ENCODE measurements around the gene SELP.

The SELP gene

DNA sequence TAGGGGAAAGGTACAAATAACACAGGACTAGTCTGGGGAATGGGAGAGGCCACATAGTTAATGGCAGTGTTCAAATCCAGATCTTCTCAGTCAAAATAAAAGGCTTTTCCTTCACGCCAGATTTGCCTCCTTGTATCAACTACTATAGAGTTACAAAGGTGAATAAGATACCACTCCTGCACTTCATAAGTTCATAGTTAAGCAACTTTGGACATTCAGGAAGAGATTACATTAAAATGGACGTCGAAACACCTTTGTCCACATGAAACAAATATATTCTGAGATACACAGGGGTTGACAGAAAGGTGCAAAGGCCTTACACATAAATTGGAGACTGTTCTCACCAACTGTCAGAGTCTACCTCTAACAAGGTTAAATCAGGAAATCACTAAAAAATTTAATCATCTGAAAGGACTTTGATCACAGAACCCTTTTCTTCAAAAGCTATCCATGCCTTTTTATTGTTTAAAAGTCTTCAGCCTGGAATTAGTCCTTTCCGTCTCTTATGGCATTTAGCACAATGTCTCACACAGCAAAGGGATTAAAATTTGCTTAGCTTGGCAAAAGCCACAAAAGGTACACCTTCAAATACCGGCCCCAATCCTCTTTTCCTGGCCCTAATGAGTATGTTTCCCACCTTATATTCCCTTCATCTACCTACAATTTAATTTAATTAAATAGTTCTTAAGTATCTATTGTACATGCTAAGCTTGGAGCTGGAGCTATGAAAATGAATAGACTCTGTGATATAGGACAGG is 51.8 kb downstream of the SELP start:
- intact Hi-C loops (cut with DNase I), result no loop called here

DNA sequence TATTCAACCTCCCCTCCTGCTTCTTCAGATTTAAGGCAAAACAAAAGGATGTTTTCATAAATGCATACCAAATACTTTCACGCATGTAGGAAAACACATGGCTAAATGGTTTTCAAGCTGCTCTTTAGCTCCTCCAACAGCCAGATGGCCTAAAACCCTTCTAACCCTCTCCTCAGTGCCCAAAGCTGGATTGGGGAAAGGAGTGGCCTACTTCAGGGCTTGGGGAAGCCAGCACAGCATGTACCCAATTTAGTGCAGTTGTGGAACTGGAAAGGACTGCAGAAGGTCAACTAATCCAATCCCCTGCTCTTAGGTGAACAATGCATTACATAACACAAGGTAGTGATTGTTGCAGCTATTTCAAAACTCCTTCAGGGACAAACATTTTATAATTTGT is 53.0 kb downstream of the SELP start:
- DNase-seq, result no peak

More for the DNA sequence above, 51.8 kb downstream of the SELP start:
- no peak for DNase-seq

DNA sequence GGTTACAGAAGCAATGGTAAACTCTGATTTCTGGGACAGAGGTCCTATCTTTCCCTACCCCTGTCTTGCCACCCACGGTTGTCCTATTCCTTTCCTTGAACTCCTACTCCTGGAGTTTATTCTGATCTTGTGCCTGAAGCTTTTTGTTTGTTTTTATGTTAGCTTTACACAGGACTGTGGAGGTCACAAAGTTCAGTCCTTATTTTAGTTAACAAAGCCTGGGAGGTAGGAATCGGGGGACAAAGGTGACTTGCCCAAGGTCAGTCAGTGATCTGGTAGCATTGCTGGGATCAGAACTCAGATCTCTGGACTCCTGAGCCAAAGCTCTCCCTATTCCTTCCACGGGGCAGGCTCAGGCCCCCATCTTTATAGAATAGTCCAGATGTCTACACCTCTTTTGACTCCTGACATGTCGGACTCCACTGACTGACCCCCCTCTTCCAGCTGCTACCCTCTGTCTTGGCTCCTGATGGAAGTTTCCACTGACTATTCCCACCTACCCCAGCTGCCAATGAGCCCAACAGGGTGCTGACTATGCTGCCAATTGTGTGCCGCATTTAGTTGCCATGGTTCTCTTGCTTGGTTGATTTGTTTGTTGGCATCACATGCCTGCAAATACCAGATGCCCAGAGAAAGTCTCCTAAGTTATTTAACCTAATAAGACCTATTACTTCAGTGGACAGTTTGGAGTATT is 53.5 kb downstream of the SELP start:
- DNase-seq, result no peak
- intact Hi-C loops (cut with DNase I), result no loop called here

More for the DNA sequence above, 53.0 kb downstream of the SELP start:
- intact Hi-C loops (cut with DNase I), result no loop called here

DNA sequence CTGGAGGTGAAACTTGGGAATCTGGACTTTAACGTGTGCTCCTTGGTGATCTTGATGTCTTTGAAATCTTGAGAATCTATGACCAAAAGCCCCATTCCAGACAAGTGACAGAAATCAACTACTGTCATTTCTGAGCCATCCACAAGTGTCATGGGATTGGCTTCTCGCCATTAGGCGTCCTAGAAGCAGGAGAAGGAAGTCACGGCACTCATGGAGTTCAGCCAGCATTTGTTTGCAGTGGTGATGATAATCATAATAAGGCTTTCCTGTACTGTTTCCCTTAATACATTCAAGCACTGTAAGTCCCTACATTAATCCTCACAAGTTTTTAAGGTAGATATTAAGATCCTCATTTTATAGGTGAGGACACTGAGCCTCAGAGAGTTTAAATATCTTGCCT is 55.6 kb downstream of the SELP start:
- intact Hi-C loops (cut with DNase I), result no loop called here
- no peak for DNase-seq

DNA sequence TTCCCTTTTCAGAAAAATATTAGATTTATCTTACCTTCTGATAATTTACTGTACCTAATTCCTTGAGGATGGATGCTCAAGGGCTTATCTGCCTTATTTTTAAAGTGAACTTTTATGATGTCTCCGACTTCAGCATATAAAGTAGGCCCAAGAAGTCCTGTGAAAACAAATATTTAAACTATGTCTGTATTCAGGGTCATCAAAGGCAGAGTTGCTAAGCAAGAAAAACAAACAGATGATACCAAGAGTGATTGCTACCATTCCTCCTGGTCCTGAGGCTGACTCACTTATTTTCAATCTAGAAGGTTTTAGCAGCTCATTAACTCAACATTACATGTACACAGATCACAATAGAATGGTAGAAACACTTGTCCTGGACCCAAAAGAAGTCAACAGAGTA is 57.7 kb downstream of the SELP start:
- DNase-seq, result no peak
- intact Hi-C loops (cut with DNase I), result no loop called here

- intact Hi-C loops (cut with DNase I), result no loop called here
- no peak for DNase-seq
These were observed 58.5 kb downstream of the SELP start for GRCh38 chr1:169571450-169571849.

GRCh38 chr1:169570172-169570574 is 59.8 kb downstream of the SELP start:
- no peak for DNase-seq
- intact Hi-C loops (cut with DNase I), result no loop called here

GRCh38 chr1:169568497-169568896 is 61.4 kb downstream of the SELP start:
- DNase-seq, result no peak
- intact Hi-C loops (cut with DNase I), result no loop called here

GRCh38 chr1:169565335-169566271 is 64.3 kb downstream of the SELP start:
- DNase-seq, result no peak
- intact Hi-C loops (cut with DNase I), result no loop called here

- DNase-seq, result no peak
- intact Hi-C loops (cut with DNase I), result no loop called here
These were observed 66.3 kb downstream of the SELP start for GRCh38 chr1:169563650-169564049.

- no peak for DNase-seq
- intact Hi-C loops (cut with DNase I), result no loop called here
These were observed 66.8 kb downstream of the SELP start for GRCh38 chr1:169563019-169563615.

- intact Hi-C loops (cut with DNase I), result no loop called here
- no peak for DNase-seq
These were observed 68.2 kb downstream of the SELP start for GRCh38 chr1:169561692-169562091.

DNA sequence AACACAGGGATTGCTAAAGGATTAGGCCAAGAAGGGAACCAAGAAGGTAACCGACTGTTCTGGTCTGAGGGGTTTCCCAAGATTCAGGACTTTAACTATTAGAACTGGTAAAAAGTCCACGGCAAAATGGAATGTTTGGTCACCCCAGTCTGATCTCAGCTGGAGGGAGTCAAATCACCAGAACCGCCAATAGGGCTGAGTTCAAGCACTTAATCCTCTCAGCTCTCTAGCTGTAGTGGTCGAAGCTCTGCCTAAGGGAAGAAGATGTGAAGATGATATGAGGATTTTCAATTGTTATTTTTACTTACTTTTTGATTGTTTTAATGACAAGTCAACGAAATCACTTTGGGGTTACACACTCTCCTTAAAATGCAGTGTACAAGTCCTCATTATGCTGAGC is 72.8 kb downstream of the SELP start:
- intact Hi-C loops (cut with DNase I), result no loop called here
- DNase-seq, result no peak

DNA sequence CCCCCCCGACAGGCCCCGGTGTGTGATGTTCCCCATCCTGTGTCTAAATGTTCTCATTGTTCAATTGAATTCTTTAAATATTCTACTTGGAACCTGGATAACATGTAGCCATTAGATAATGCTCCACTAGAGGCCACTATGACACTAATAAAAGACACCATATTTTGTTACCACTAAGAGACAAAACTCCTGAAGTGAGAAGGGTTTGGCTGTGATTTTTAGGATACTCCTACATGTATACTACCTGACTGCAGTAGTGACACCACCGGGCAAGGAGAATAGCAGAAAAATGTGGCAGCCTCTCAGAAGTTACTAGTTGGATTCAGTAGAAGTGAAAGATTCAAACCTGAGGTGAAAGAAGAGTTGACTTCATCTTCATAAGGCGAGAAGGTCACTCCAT is 79.6 kb downstream of the SELP start:
- intact Hi-C loops (cut with DNase I), result loop anchor here (5.0 kb wide), 1 partner anchor 257 kb away; no protein-coding TSS in a partner anchor
- DNase-seq, result no peak

DNA sequence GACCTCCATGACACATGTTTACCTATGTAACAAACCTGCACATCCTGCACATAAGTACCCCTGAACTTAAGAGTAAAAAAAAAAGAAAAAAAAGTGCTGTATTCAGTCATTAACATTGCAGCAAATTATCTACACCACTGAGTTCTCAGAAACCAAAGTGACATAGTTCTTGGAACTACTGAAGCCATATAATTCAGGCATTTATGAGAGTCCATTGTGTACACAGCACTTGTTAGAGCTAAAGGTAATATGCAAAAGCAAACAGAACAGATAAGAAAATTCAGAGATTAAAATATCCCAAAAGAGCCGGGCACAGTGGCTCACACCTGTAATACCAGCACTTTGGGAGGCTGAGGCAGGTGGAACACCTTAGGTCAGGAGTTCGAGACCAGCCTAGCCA is 81.6 kb downstream of the SELP start:
- intact Hi-C loops (cut with DNase I), result loop anchor here (5.0 to 10.0 kb wide), 2 partner anchors 1111 to 1203 kb away; no protein-coding TSS in a partner anchor
- no peak for DNase-seq

- intact Hi-C loops (cut with DNase I), result loop anchor here (1.0 to 10.0 kb wide), 3 partner anchors 80 to 1202 kb away; no protein-coding TSS in a partner anchor
- DNase-seq, result peak in 8 of 10 donors; percentile 24 to 84 (median 60)
These were observed 83.6 kb downstream of the SELP start for GRCh38 chr1:169546087-169546995.

DNA sequence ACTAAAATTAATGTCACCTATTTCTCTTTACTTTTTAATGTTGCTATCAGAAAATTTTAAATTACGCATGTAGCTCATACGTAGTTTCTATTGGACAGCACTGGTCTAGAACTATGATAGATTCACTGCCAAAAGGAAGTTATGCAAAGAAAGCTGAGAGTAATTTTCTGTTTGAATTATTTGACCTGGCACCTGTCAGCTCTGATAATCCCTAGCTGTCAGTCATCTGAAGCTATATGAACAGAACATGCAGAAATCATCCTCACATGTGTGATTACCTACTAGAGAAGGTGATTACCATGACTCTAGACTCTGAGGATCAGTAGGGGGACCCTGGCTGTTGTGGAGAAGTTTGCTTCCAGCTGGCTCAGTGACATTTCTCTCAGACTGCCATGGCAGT is 84.5 kb downstream of the SELP start:
- DNase-seq, result no peak
- intact Hi-C loops (cut with DNase I), result loop anchor here (5.0 to 10.0 kb wide), 2 partner anchors 1108 to 1201 kb away; no protein-coding TSS in a partner anchor

GRCh38 chr1:169538998-169539871 is 90.7 kb downstream of the SELP start:
- intact Hi-C loops (cut with DNase I), result no loop called here
- DNase-seq, result no peak
